HG03175 (cell line): ENCODE results near the gene PARP3.
"Not testable (repeated sequence)": the region's sequence is repeated elsewhere in the genome, so short reads cannot be mapped to it uniquely, and the experiment has no call there.

Experiments used
- ATAC-seq: cut with Tn5 transposase; IDR thresholded peaks from one replicate; pipeline ENCODE4 v1.9.1; 2021; ENCODE audit warnings: mild to moderate bottlenecking, moderate library complexity; ENCODE audit not compliant: unreplicated experiment

The PARP3 gene

GRCh38 chr3:51983578-51984268, 41.6 kb downstream of the PARP3 start:
- ATAC-seq: no peak

- no peak for ATAC-seq
These were observed 42.1 kb downstream of the PARP3 start for GRCh38 chr3:51984269-51984647.

DNA sequence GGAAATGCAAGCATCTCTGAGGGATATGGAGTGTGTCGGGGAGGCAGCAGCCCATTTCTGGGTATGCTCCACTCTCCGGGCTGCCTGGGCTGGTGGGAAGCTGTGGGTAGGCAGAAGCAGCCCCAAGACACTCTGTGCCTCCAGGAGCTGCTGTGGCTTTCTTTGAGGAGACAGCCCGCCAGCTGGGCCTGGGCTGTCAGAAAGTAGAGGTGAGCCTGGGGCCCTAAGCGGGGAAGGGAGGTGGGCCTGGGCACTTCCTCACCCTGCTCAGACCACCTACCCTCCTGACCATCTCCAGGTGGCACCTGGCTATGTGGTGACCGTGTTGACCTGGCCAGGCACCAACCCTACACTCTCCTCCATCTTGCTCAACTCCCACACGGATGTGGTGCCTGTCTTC, 42.9 kb downstream of the PARP3 start:
- ATAC-seq: no peak

DNA sequence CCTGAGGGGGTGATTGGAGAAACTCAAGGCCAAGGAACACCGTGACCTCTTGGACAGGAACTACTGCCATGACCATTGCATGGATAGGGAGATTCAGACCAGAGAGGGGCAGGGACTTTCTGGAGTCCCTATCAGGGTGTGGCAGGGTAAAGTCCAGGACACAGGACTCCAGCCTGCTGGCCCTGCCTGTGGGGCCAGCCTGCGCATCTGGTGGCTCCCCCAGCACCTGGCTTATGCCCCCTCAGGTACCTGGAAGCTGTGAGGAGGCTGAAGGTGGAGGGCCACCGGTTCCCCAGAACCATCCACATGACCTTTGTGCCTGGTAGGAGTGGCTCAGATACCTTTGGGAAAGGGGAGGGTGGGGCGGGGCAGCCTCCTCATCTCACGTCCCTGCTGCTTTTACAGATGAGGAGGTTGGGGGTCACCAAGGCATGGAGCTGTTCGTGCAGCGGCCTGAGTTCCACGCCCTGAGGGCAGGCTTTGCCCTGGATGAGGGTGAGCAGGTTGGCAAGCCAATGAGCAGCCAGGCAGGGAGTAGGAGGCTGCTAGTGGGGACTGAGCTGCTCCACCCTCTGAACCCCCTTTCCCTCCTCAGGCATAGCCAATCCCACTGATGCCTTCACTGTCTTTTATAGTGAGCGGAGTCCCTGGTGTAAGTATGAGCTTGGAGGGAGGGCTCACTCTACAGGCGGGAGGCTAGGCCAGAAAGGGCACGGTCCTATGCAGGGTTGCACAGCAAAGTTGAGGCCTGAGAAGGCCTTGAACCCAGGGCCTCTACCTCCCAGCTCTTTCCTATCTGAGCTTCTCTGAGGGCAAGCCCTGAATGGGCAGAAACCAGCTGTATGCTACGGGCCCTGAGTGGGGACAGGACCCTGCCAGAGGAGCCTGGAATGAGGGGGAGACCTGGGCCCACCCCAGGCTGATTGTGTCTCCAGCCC, 44.1 kb downstream of the PARP3 start:
- no peak for ATAC-seq

GRCh38 chr3:51987568-51987967, 45.4 kb downstream of the PARP3 start:
- ATAC-seq: no peak

GRCh38 chr3:51988286-51989146, 46.4 kb downstream of the PARP3 start:
- no peak for ATAC-seq

- ATAC-seq: not testable (repeated sequence)
These were observed 48.4 kb downstream of the PARP3 start for GRCh38 chr3:51990501-51990971.

DNA sequence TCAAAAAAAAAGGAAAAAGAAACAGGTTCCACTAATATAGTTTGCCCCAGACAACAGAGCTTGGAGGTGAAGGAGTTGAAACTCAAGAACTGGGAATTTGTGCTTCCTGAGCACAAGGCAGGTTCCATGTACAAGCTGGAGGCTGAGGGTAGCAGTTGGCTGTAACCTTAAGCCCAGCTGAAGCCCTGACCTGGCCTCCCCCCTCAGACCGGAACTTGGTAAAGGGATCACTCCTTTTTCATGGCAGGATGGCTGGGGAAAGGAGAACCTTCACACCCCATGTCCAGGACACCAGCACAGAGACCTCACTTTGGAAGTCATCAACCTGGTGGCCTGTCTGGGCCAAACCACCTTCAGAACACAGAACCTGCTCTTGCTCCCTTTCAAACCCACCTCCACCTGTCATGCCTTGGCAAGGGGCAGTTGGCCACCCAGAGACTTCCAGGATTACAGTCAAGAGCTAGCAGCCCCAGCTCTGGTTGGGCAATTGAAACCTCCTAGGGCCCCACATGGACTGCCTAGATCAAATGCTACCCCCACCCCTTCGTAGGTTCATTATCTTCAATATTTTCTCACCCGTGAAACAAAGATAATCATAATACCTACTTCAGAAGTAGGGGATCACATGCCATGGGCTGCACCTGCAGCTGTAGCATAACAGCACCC, 50.0 kb downstream of the PARP3 start:
- no peak for ATAC-seq

- ATAC-seq: not testable (repeated sequence)
These were observed 51.5 kb downstream of the PARP3 start for GRCh38 chr3:51993657-51994056.

DNA sequence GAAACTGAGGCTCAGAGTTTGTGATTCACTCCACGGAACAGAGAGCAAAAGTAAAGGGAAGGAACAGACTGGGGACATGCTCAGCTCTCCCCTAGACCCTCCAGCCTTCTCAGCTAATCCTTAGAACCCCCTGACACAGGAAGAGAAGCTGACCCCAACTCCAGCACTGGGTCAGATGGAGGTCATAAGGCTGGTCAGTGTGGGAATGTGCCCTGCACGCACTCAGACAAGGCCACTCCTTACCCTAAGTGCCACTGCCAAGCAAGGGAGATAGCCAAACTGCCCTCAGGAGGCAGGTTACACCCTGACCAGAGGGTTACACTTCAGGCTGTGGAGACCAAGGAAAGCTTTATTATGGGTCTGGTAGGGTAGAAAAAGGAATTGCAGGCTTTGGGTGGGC, 52.4 kb downstream of the PARP3 start:
- no peak for ATAC-seq

DNA sequence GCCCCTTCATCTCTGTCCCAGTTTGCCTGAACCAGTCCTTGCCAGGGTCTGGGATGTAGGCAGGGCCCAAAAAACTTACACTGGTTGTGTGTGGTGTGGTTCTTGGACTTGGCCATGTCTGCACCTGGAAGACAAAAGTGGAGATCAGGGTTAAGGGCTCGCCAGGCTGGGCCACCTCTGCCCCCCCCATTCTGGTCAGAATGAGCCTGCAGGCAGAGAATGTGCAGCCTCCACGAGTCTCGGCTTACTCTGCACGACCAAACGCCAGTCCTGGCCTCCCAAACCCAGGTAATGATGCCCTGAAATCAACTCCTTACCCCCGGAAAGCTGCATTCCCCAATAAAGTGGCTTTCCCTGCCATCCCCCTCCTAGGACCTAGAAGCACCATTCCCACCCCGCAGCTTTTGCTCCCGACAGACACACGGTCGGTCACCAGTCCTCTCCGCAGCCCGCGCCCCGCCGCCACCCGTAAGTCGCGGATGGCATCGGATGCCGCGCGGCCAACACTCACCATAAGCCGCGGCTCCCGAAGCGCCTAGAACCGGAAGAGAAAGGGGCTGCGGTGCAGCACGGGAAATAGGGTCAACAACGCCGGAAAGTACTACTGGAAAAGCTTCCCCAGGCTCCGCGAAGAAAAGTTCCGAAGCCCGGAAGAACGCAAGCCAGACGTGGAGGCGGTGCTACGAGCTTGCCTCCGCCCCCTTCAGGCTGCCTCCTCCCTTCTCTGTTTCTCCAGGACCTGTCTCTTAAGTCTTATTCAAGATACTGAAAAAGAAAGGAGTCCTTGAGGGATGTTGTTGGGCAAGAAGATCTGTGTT, 53.4 kb downstream of the PARP3 start, which contains the start of gene RPL29:
RPL29 (minus strand) TSS at position 550 of the 818 bp plus-strand sequence; CDS start at position 116, 434 bp downstream.
- ATAC-seq: peak; percentile 93

GRCh38 chr3:51997172-51997571, 55.0 kb downstream of the PARP3 start:
- no peak for ATAC-seq

DNA sequence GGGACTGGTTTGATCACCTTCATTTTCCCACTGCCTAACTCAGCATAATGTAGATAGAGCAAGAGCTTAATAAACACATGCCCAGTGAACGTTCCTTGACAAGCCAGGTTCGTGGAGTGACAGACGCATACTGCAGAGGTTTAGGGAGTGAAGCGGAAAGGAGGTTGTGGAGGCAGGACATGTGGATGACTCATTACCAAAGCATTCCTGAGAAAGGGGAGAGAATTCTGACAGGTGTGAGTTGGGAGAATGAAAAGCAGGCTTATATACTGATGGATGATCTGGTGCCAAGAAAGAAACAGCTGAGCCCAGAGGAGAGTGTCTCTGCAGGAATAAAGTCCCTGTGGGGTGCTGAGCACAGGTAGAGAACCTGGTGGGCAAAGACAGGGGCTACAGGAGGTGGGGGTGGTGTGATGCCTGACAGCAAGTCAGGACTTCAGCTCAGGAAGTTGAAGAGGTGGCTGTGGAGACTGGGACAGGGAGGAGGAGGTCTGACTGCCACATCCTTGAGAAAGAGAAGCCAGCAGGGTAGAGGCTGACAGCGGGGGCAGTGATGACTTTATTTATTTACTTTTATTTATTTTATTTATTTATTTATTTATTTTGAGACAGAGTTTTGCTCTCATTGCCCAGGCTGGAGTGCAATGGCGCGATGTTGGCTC, 55.9 kb downstream of the PARP3 start:
- no peak for ATAC-seq
